HG03139 (cell line): ENCODE data around the gene MICU2.
"Not testable (repeated sequence)": the region's sequence is repeated elsewhere in the genome, so short reads cannot be mapped to it uniquely, and the experiment has no call there.

Source experiments
- ATAC-seq: cut with Tn5 transposase; IDR thresholded peaks from one replicate; pipeline ENCODE4 v1.9.1; 2021; ENCODE audit not compliant: unreplicated experiment

The MICU2 gene

DNA sequence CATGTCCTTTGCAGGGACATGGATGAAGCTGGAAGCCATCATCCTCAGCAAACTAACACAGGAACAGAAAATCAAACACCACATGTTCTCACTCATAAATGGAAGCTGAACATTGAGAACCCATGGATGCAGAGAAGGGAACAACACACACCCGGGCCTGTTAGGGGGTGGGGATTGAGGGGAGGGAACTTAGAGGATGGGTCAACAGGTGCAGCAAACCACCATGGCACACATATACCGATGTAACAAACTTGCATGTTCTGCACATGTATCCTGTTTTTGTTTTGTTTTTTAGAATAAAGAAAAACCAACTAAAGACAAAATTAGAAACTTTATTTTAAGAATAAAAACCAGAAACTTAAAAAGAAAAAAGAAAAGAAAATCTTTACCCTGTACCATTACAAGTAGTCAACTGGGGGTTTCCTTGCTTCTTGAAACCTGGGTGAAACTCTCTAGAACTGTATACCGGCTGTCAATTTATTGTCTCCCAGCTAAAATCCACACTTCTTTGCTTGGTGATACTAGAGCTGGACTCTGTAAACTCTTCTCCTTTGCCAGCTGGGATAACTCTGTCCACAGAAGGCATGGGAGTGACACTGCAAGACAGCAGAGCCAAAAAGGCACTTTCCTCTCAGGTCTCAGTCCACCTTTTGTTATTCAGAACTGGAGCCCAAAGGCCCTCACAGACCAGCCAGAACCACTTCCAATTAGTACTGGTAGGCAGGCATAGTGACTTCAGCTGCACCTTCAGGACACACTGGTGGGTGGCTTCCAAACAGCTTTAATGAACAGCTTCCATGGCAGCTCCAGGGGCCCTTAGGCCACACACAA, 9.0 kb downstream of the MICU2 start:
- no peak for ATAC-seq

DNA sequence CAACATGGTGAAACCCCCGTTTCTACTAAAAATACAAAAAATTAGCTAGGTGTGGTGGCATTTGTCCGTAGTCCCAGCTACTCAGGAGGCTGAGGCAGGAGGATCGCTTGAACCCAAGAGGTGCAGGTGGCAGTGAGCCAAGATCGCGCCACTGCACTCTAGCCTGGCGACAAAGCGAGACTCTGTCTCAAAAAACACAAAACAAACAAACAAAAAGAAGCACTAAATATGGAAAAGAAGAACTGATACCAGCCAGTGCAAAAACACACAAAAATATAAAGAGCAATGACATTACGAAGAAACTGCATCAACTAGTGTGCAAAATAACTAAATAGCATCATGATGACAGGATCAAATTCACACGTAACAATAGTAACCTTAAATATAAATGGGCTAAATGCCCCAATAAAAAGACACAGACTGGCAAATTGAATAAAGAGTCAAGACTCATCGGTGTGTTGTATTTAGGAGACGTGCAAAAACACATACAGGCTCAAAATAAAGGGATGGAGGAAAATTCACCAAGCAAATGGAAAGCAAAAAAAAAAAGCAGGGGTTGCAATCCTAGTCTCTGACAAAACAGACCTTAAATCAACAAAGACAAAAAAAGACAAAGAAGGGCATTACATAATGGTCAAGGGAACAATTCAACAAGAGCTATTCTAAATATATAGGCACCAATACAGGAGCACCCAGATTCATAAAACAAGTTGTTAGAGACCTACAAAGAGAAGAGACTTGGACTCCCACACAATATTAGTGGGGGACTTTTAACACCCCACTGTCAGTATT, 13.1 kb downstream of the MICU2 start:
- not testable (repeated sequence) for ATAC-seq

DNA sequence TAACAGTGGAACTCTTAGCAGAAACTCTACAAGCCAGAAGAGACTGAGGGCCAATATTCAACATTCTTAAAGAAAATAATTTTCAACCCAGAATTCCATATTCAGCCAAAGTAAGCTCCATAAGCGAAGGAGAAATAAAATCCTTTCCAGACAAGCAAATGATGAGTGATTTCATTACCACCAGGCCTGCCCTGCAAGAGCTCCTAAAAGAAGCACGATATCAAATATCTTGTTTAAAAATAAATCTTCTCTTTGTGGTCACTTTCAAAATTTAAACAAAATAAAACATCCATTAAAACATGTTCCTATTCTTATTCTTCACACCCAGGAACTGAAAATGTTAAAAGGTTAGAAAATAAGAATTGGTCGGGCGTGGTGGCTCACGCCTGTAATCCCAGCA, 13.7 kb downstream of the MICU2 start:
- ATAC-seq, result no peak

- ATAC-seq, result not testable (repeated sequence)
These were observed 14.5 kb downstream of the MICU2 start for GRCh38 chr13:21589510-21589909.

- ATAC-seq, result not testable (repeated sequence)
These were observed 15.6 kb downstream of the MICU2 start for GRCh38 chr13:21588411-21588810.

DNA sequence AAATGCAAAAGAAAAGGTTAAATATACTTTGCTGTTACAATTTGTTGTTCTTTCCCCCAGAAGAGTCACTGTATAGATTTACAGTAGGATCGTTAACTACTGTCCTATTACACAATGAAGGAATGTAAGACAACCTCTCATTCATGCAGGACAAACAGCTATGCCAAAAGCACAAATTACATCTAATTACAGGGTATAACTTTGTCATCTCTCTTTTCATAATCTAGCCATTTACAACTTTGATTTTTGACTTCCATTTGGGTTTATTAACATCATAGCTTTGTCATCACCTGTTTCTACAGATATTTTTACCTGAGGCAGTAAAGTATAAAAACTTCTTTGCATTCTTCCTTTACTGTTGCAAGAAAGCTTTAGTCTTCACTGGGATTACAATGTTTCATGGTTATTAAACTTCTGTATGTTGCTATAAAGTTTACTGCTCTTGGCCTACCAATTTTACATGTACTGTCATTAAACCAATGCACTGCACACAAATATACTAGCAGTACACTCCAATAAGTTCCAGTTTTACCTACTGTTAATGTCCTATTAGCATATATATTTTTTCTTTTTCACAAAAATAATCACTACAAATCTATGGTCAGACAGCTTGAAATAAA, 18.9 kb downstream of the MICU2 start:
- ATAC-seq, result no peak

GRCh38 chr13:21583478-21583877, 20.5 kb downstream of the MICU2 start:
- ATAC-seq, result no peak

GRCh38 chr13:21580736-21581135, 23.2 kb downstream of the MICU2 start:
- ATAC-seq, result no peak

- ATAC-seq, result peak; percentile 60
These were observed 24.1 kb downstream of the MICU2 start for GRCh38 chr13:21579754-21580316.

DNA sequence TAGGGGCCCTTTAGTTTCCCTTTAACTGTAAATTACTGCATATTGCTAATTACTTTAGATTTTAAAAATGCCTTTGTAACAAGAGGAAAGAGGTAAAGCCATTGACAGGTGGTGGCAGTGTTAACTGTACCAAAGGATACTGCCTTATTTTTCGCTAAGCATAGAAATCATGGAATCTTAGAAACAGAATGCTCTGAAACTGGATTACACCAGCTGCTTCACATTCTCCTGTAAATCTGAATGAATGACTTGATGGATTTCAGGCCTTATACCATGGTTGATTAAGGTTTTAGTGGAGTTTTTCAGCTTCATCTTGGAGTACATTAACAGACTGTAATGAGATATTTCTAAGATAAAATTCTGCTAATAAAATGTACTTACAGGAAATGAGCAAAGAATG, 25.2 kb downstream of the MICU2 start:
- ATAC-seq, result no peak

GRCh38 chr13:21576426-21576825, 27.5 kb downstream of the MICU2 start:
- no peak for ATAC-seq

GRCh38 chr13:21573920-21574712, 29.9 kb downstream of the MICU2 start:
- ATAC-seq, result no peak

GRCh38 chr13:21569686-21570085, 34.3 kb downstream of the MICU2 start:
- ATAC-seq, result no peak

DNA sequence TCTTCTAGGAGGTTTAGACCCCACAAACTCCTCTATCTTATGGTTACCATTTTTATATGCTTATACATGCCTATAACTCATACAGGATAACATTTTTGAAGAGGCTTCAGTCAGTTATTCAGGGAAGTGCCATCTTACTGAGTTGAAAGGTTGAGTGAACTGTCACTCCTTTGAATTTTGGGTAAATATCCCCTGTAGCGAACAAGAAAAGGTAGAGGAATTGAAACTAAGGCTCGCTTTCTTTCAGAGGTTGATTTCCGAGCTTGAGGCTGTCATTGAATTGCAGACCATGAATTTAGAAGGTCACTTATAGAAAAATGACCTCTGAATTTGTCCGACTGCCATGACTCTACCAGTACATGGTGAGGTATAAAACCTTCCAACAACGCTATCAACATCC, 35.1 kb downstream of the MICU2 start:
- ATAC-seq, result no peak

DNA sequence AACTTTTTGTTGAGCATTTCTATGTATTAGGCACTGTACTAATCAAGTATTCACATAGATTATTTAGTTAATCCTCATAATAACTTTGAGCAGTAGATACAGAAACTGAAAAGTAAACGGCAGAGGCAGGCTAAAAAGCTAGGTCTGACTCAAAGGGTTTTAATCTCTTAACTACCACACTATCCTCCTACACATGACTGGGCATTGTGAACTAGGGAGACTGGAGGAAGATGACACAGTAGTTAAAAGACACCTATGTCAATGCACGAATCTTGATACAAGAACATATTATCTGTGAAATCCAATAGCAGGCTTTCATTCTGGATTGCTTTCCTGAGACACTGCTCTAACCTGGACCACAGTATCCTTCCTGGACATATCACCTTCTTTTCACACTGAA, 36.3 kb downstream of the MICU2 start:
- ATAC-seq, result no peak

DNA sequence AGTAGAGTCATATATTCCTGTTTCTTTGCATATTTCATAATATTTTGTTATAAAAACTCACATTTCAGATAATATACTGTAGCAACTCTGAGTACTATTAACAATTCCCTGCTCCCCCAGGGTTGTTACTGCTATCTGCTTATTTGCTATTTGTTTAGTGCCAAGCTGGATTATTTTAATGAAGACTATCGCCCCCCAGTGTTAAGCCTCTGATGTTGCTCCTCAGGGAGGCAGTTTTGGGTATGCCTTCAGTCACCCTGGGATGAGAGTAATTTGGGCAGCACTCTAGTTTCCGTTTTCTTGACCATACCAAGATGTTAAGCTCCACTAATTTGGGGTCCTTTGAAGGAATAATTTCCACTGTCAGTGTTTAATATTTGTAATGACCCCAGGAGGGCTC, 46.0 kb downstream of the MICU2 start:
- no peak for ATAC-seq

- no peak for ATAC-seq
These were observed 47.9 kb downstream of the MICU2 start for GRCh38 chr13:21556051-21556450.

DNA sequence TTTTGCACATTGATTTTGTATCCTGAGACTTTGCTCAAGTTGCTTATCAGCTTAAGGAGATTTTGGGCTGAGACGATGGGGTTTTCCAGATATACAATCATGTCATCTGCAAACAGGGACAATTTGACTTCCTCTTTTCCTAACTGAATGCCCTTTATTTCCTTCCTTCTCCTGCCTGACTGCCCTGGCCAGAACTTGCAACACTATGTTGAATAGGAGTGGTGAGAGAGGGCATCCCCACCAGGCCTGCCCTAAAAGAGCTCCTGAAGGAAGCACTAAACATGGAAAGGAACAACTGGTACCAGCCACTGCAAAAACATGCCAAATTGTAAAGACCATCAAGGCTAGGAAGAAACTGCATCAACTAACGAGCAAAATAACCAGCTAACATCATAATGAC, 50.7 kb downstream of the MICU2 start:
- not testable (repeated sequence) for ATAC-seq

- ATAC-seq, result no peak
These were observed 53.1 kb downstream of the MICU2 start for GRCh38 chr13:21550918-21551317.

DNA sequence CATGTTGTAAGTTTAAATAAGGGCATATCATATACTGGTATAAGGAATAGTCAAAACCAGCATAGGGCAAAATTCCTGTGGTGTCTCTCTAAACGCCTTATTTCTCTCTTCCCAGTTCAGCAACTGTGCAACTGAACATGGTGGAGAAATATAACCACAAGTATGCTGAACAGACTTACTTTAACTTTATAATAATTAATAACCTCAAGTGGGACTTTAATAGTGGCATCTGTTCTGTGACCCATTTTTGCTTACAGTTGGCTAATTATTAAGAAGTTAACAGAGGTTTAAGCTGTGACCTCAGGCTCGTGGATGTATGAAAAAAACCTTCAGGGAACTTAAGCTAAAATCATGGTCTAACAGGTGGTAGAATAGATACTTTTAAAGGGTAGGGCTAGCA, 54.3 kb downstream of the MICU2 start:
- ATAC-seq, result no peak

DNA sequence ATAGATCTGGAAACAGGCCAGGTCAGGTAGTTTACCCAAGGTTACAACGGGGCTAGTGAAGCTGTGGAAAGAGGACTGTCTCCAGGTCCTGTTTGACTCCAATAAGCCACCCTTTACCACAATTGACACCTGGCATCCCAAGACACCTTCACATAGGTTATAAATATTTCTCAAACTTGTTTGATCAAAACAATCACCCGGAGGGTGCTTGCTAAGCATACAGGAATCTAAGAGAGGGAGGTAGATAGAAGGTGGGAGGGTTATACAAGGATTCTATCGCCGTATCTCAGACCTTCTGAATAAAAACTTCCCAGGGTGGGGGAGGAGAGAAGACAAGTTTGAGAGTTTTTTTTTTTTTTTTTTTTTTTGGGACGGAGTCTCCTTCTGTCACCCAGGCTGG, 55.4 kb downstream of the MICU2 start:
- ATAC-seq, result no peak
